GM19043 (cell line): ENCODE measurements around the gene PFKL.
"Not testable (repeated sequence)": the region's sequence is repeated elsewhere in the genome, so short reads cannot be mapped to it uniquely, and the experiment has no call there.

Source experiments
- ATAC-seq: cut with Tn5 transposase; IDR thresholded peaks from one replicate; pipeline ENCODE4 v1.9.1; 2021; ENCODE audit warnings: low read depth; ENCODE audit not compliant: unreplicated experiment

Gene PFKL

GRCh38 chr21:44293551-44294231, 6.2 kb upstream of the PFKL start:
- no peak for ATAC-seq

- ATAC-seq, result no peak
Observed at GRCh38 chr21:44294391-44295162, 5.3 kb upstream of the PFKL start.

- ATAC-seq, result no peak
Observed at GRCh38 chr21:44295163-44295573, 4.7 kb upstream of the PFKL start.

GRCh38 chr21:44295646-44296045, 4.2 kb upstream of the PFKL start:
- ATAC-seq, result no peak

GRCh38 chr21:44296103-44296519, 3.7 kb upstream of the PFKL start:
- no peak for ATAC-seq

GRCh38 chr21:44296916-44297315, 2.9 kb upstream of the PFKL start:
- no peak for ATAC-seq

GRCh38 chr21:44297525-44298290, 2.1 kb upstream of the PFKL start:
- ATAC-seq, result no peak

- no peak for ATAC-seq
Observed at GRCh38 chr21:44298301-44298700, 1.6 kb upstream of the PFKL start.

- no peak for ATAC-seq
Observed at GRCh38 chr21:44299085-44299457, 782 bp upstream of the PFKL start.

GRCh38 chr21:44300262-44300959, 558 bp downstream of the PFKL start:
- ATAC-seq, result no peak

GRCh38 chr21:44301141-44301540, 1.3 kb downstream of the PFKL start:
- ATAC-seq, result no peak

- no peak for ATAC-seq
Observed at GRCh38 chr21:44301961-44302406, 2.1 kb downstream of the PFKL start.

- ATAC-seq, result not testable (repeated sequence)
Observed at GRCh38 chr21:44302573-44303401, 2.9 kb downstream of the PFKL start.

- ATAC-seq, result no peak
Observed at GRCh38 chr21:44303490-44303981, 3.7 kb downstream of the PFKL start.

- ATAC-seq, result no peak
Observed at GRCh38 chr21:44304011-44304616, 4.3 kb downstream of the PFKL start.

- ATAC-seq, result no peak
Observed at GRCh38 chr21:44304877-44305293, 5.0 kb downstream of the PFKL start.

- ATAC-seq, result no peak
Observed at GRCh38 chr21:44305691-44306090, 5.8 kb downstream of the PFKL start.

GRCh38 chr21:44306936-44307704, 7.3 kb downstream of the PFKL start:
- no peak for ATAC-seq
